WTC11 (cell line): ENCODE data around the gene LILRA6. TPM values are rescaled to one million over a fixed set of nuclear protein-coding genes. Genes with fewer than 3 reads are reported as not detected.
A peak's percentile ranks its signal among the peaks of the same experiment; 100 is the strongest.

Experiments
- ATAC-seq: fragments of 200-7000 bp; cut with Tn5 transposase; 2 replicates; pipeline ENCODE4 v1.10.0; 2021; ENCODE audit warnings: mild to moderate bottlenecking, moderate library complexity
- CTCF ChIA-PET: fragments of 300-600 bp; sonication (Branson Sonifier 250); formaldehyde crosslinking; loops from one replicate; lab custom pipeline; 2021; ENCODE audit warnings: antibody characterized with exemption; lab: Charles Lee
- POLR2A ChIA-PET: fragments of 350-600 bp; sonication (Branson Sonifier 250); formaldehyde crosslinking; loops from one replicate; lab custom pipeline; 2021; ENCODE audit warnings: antibody characterized with exemption; lab: Charles Lee
- DNase-seq: peaks from one replicate; pipeline ENCODE4 v3.0.0; 2021; ENCODE audit warnings: low spot score
- H3K27ac Mint-ChIP-seq: 2 replicates; pipeline ENCODE4 v1.8.0; 2021; ENCODE audit warnings: mixed read lengths
- H3K27me3 Mint-ChIP-seq: 2 replicates; pipeline ENCODE4 v1.8.0; 2021; ENCODE audit warnings: low read depth, mild to moderate bottlenecking, moderate library complexity, mixed read lengths
- H3K36me3 Mint-ChIP-seq: 2 replicates; pipeline ENCODE4 v1.8.0; 2021; ENCODE audit warnings: mixed read lengths
- H3K4me1 Mint-ChIP-seq: 2 replicates; pipeline ENCODE4 v1.8.0; 2022; ENCODE audit warnings: mixed read lengths
- H3K4me3 Mint-ChIP-seq: 2 replicates; pipeline ENCODE4 v1.8.0; 2021; ENCODE audit warnings: mild to moderate bottlenecking, moderate library complexity, mixed read lengths
- H3K9me3 Mint-ChIP-seq: 2 replicates; pipeline ENCODE4 v1.8.0; 2021; ENCODE audit warnings: mixed read lengths
- ATF6 ChIP-seq: sonication (generic); formaldehyde crosslinking; IDR thresholded peaks from 2 replicates; pipeline ENCODE4 v1.8.1; 2023; ENCODE audit warnings: mild to moderate bottlenecking, missing genetic modification reagents
- CREB1 ChIP-seq: sonication (generic); formaldehyde crosslinking; IDR thresholded peaks from 2 replicates; pipeline ENCODE4 v1.8.0; 2023; ENCODE audit warnings: mild to moderate bottlenecking, missing genetic modification reagents
- CTCF ChIP-seq: fragments of 200-600 bp; IDR thresholded peaks from 2 replicates; pipeline ENCODE4 v1.8.0; 2022; ENCODE audit warnings: antibody characterized with exemption
- EMX1 ChIP-seq: fragments of 250-450 bp; sonication (Bioruptor Pico); IDR thresholded peaks from 2 replicates; pipeline ENCODE4 v1.8.0; 2021; ENCODE audit warnings: mild to moderate bottlenecking
- GABPB1 ChIP-seq: sonication (generic); formaldehyde crosslinking; IDR thresholded peaks from 2 replicates; pipeline ENCODE4 v1.8.1; 2023; ENCODE audit warnings: mild to moderate bottlenecking, missing genetic modification reagents
- NFYB ChIP-seq: sonication (generic); formaldehyde crosslinking; conservative IDR thresholded peaks from 2 replicates; pipeline ENCODE4 v1.8.0; 2022; ENCODE audit warnings: low read depth, missing genetic modification reagents
- NR3C1 ChIP-seq: sonication (generic); formaldehyde crosslinking; conservative IDR thresholded peaks from 2 replicates; pipeline ENCODE4 v1.8.1; 2023; ENCODE audit warnings: low read depth, mild to moderate bottlenecking, missing genetic modification reagents
- RORB ChIP-seq: fragments of 250-450 bp; sonication (Bioruptor Pico); IDR thresholded peaks from 2 replicates; pipeline ENCODE4 v1.9.0; 2021; ENCODE audit warnings: mild to moderate bottlenecking
- SMAD3 ChIP-seq: sonication (generic); formaldehyde crosslinking; IDR thresholded peaks from 2 replicates; pipeline ENCODE4 v1.8.0; 2022; ENCODE audit warnings: missing genetic modification reagents, mild to moderate bottlenecking, borderline replicate concordance
- SOX15 ChIP-seq: fragments of 250-450 bp; sonication (Bioruptor Pico); IDR thresholded peaks from 2 replicates; pipeline ENCODE4 v1.9.0; 2021; ENCODE audit warnings: mild to moderate bottlenecking
- TEAD1 ChIP-seq: sonication (generic); formaldehyde crosslinking; IDR thresholded peaks from 2 replicates; pipeline ENCODE4 v1.8.0; 2022; ENCODE audit warnings: mild to moderate bottlenecking, missing genetic modification reagents
- total RNA-seq: library from RNA; stranded (reverse); gene quantifications from 3 replicates; pipeline ENCODE4 v1.2.3, GENCODE V29; 2021
- TF ChIP-seq, protein P1 (sequence below): fragments of 250-450 bp; sonication (Bioruptor Pico); IDR thresholded peaks from 2 replicates; pipeline ENCODE4 v1.9.0; 2021; ENCODE audit warnings: mild to moderate bottlenecking
- TF ChIP-seq, protein P2 (sequence below): sonication (generic); formaldehyde crosslinking; IDR thresholded peaks from 2 replicates; pipeline ENCODE4 v1.8.0; 2023; ENCODE audit warnings: mild to moderate bottlenecking, missing genetic modification reagents
- TF ChIP-seq, protein P3 (sequence below): sonication (generic); formaldehyde crosslinking; IDR thresholded peaks from 2 replicates; pipeline ENCODE4 v1.8.1; 2023; ENCODE audit warnings: mild to moderate bottlenecking, missing genetic modification reagents
- TF ChIP-seq, protein P4 (sequence below): sonication (generic); formaldehyde crosslinking; conservative IDR thresholded peaks from 2 replicates; pipeline ENCODE4 v1.8.1; 2022; ENCODE audit warnings: mild to moderate bottlenecking, missing genetic modification reagents

LILRA6 gene
- total RNA-seq, 1 experiment from 2014 or later, result not detected

GRCh38 chr19:54233941-54234340 is 8.6 kb downstream of the LILRA6 start:
- DNase-seq, result no peak
- no peaks in the 10 kb centered on the region for H3K4me1 Mint-ChIP-seq
- no peak overlapping the region for H3K4me3 Mint-ChIP-seq
- H3K9me3 Mint-ChIP-seq, result peaks cover 14% of the 10 kb centered on the region
- H3K36me3 Mint-ChIP-seq, result no peaks in the 10 kb centered on the region; the same call in 1 of the 2 replicates
- H3K27me3 Mint-ChIP-seq, result peaks cover 18% of the 10 kb centered on the region
- ChIA-PET POLR2A (no interaction called here), CTCF (no interaction called here)
- H3K27ac Mint-ChIP-seq, result no peak overlapping the region
- TF ChIP-seq EMX1 (no peak), SMAD3 (CRISPR knock-in tag) (no peak), SOX15 (CRISPR knock-in tag) (no peak), NFYB (no peak), RORB (CRISPR knock-in tag) (no peak), NR3C1 (no peak), TEAD1 (CRISPR knock-in tag) (no peak), CREB1 (CRISPR knock-in tag) (no peak)
- TF ChIP-seq, protein P1, sequence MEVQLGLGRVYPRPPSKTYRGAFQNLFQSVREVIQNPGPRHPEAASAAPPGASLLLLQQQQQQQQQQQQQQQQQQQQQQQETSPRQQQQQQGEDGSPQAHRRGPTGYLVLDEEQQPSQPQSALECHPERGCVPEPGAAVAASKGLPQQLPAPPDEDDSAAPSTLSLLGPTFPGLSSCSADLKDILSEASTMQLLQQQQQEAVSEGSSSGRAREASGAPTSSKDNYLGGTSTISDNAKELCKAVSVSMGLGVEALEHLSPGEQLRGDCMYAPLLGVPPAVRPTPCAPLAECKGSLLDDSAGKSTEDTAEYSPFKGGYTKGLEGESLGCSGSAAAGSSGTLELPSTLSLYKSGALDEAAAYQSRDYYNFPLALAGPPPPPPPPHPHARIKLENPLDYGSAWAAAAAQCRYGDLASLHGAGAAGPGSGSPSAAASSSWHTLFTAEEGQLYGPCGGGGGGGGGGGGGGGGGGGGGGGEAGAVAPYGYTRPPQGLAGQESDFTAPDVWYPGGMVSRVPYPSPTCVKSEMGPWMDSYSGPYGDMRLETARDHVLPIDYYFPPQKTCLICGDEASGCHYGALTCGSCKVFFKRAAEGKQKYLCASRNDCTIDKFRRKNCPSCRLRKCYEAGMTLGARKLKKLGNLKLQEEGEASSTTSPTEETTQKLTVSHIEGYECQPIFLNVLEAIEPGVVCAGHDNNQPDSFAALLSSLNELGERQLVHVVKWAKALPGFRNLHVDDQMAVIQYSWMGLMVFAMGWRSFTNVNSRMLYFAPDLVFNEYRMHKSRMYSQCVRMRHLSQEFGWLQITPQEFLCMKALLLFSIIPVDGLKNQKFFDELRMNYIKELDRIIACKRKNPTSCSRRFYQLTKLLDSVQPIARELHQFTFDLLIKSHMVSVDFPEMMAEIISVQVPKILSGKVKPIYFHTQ (CRISPR knock-in tag), result no peak
- TF ChIP-seq, protein P2, sequence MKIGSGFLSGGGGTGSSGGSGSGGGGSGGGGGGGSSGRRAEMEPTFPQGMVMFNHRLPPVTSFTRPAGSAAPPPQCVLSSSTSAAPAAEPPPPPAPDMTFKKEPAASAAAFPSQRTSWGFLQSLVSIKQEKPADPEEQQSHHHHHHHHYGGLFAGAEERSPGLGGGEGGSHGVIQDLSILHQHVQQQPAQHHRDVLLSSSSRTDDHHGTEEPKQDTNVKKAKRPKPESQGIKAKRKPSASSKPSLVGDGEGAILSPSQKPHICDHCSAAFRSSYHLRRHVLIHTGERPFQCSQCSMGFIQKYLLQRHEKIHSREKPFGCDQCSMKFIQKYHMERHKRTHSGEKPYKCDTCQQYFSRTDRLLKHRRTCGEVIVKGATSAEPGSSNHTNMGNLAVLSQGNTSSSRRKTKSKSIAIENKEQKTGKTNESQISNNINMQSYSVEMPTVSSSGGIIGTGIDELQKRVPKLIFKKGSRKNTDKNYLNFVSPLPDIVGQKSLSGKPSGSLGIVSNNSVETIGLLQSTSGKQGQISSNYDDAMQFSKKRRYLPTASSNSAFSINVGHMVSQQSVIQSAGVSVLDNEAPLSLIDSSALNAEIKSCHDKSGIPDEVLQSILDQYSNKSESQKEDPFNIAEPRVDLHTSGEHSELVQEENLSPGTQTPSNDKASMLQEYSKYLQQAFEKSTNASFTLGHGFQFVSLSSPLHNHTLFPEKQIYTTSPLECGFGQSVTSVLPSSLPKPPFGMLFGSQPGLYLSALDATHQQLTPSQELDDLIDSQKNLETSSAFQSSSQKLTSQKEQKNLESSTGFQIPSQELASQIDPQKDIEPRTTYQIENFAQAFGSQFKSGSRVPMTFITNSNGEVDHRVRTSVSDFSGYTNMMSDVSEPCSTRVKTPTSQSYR (CRISPR knock-in tag), result no peak
- TF ChIP-seq, protein P3, sequence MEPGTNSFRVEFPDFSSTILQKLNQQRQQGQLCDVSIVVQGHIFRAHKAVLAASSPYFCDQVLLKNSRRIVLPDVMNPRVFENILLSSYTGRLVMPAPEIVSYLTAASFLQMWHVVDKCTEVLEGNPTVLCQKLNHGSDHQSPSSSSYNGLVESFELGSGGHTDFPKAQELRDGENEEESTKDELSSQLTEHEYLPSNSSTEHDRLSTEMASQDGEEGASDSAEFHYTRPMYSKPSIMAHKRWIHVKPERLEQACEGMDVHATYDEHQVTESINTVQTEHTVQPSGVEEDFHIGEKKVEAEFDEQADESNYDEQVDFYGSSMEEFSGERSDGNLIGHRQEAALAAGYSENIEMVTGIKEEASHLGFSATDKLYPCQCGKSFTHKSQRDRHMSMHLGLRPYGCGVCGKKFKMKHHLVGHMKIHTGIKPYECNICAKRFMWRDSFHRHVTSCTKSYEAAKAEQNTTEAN (CRISPR knock-in tag), result no peak
- TF ChIP-seq, protein P4, sequence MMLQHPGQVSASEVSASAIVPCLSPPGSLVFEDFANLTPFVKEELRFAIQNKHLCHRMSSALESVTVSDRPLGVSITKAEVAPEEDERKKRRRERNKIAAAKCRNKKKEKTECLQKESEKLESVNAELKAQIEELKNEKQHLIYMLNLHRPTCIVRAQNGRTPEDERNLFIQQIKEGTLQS, result no peak
- TF ChIP-seq, all 79 proteins: peak for 0
- ATAC-seq, result no peak

DNA sequence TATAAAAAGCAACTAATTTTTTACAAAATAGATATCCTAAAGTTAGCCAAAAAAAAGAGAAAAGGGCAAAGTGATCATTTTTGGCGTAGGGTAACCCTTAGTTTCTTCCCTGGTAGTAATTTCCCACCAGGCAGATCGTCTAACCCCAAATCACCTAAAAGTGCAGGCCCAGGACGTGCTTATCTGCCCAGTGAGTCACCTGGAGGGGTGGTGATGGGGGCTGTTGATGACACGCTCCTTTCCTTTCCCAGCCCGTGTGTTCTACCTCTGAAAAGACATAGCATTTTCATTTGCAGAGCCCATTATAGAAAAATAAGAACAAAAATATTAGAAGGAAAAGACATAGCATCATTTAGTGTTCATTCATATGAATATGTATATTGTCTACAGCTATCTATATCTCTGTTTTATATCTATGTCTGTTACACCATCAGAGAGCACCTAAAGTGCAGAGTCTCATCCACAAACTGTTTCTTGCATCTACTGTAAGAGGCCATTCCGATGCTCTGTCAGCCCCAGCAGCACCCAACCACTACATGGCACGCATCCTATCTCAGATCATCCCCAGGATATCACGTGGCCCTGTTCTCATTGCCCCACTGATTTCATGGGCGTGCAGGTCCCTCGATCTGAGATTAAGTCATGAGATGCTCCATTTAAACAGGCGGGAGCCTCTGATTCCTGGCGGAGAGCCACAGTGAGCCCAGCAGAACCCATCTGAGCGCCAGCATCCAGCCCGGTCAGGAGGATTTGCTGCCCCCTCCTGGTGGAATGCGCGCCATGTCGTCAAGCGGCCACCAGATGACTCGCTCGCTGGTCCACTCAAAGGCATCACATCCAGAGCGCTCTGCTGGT is 11.3 kb downstream of the LILRA6 start:
- H3K9me3 Mint-ChIP-seq, result peaks cover 18% of the 10 kb centered on the region
- TF ChIP-seq CTCF (peak; percentile 58), ATF6 (CRISPR knock-in tag) (no peak), GABPB1 (CRISPR knock-in tag) (peak; percentile 46; the same call in 1 of the 2 replicates), TEAD1 (CRISPR knock-in tag) (peak; percentile 28; the same call in 1 of the 2 replicates)
- no peak overlapping the region for H3K4me3 Mint-ChIP-seq
- peak; percentile 83 for DNase-seq
- CTCF ChIA-PET, result interaction anchor here (1.3 kb wide), 3 partner anchors 35 to 51 kb away, joined by 3 to 4 read pairs (median 3); no protein-coding TSS in a partner anchor
- H3K27ac Mint-ChIP-seq, result no peak overlapping the region
- H3K27me3 Mint-ChIP-seq, result peaks cover 19% of the 10 kb centered on the region
- POLR2A ChIA-PET, result no interaction called here
- H3K36me3 Mint-ChIP-seq, result no peaks in the 10 kb centered on the region; the same call in 1 of the 2 replicates
- ATAC-seq, result peak; percentile 96
- no peaks in the 10 kb centered on the region for H3K4me1 Mint-ChIP-seq
